Spleen (tissue), 11 donors: Measurements from ENCODE around the gene ELF2. TPM values are rescaled to one million over a fixed set of nuclear protein-coding genes. Genes with fewer than 3 reads are reported as not detected.

Experiments
- DNase-seq: peaks from one replicate; pipeline ENCODE4 v3.0.0-alpha.2; 2020
- H3K27ac ChIP-seq, 8 donors: fragments of 200-600 bp; sonication (generic) in 7 of 8; 1 replicate in 4 of 8; 2 replicates in 4 of 8; pipeline versions ENCODE4 v1.5.0 to v1.8.0; 2016 to 2021; ENCODE audit warnings: inconsistent platforms in 4 of 8, mild to moderate bottlenecking in 4 of 8, moderate library complexity in 1 of 8
- H3K27me3 ChIP-seq, 7 donors: fragments of 200-600 bp; sonication (generic) in 6 of 7; replicated peaks in 1 of 7; 1 replicate in 4 of 7; 2 replicates in 3 of 7; pipeline versions ENCODE4 v1.5.0 to v1.8.0; 2016 to 2021; ENCODE audit warnings: inconsistent platforms in 3 of 7, mild to moderate bottlenecking in 1 of 7
- H3K36me3 ChIP-seq, 6 donors: fragments of 200-600 bp; sonication (generic) in 5 of 6; 1 replicate in 4 of 6; 2 replicates in 2 of 6; pipeline versions ENCODE4 v1.5.0 to v1.8.0; 2016 to 2021; ENCODE audit warnings: inconsistent platforms in 2 of 6
- H3K4me1 ChIP-seq, 6 donors: fragments of 200-600 bp; sonication (generic) in 5 of 6; 1 replicate in 3 of 6; 2 replicates in 3 of 6; pipeline versions ENCODE4 v1.5.0 to v1.8.0; 2016 to 2021; ENCODE audit warnings: inconsistent platforms in 3 of 6
- H3K4me3 ChIP-seq, 8 donors: fragments of 200-600 bp; sonication (generic) in 7 of 8; 1 replicate in 4 of 8; 2 replicates in 4 of 8; pipeline versions ENCODE4 v1.5.0 to v1.8.0; 2016 to 2021; ENCODE audit warnings: inconsistent platforms in 4 of 8, mild to moderate bottlenecking in 4 of 8, moderate library complexity in 2 of 8
- H3K9me3 ChIP-seq, 8 donors: fragments of 200-600 bp; sonication (generic) in 7 of 8; 1 replicate in 4 of 8; 2 replicates in 4 of 8; pipeline versions ENCODE4 v1.5.0 to v1.8.0; 2016 to 2021; ENCODE audit warnings: inconsistent platforms in 4 of 8
- POLR2A ChIP-seq, 3 donors: fragments of 450-650 bp; IDR thresholded peaks; one replicate each; pipeline ENCODE4 v1.5.1; 2017; ENCODE audit warnings: antibody characterized with exemption in 3 of 3, mild to moderate bottlenecking in 1 of 3
- POLR2AphosphoS5 ChIP-seq, 3 donors: sonication (generic); formaldehyde crosslinking; IDR thresholded peaks; one replicate each; pipeline ENCODE4 v1.5.1; 2017; ENCODE audit warnings: antibody characterized with exemption in 3 of 3
- WGBS, 5 donors: extraction: QIAGEN DNeasy Blood & Tissue Kit in 3 of 5; methylation state at CpG; one replicate each; pipeline versions ENCODE4 v1.1.5 to v1.1.7; 2013 to 2018; 5-methylcytosine and 5-hydroxymethylcytosine counted together
- intact Hi-C: fragments of 100-400 bp; cut with DNase I; formaldehyde crosslinking; loops from one replicate; pipeline ENCODE4 v1.15.0; 2023; ENCODE audit warnings: low total_unique reads
- polyA plus RNA-seq, 3 donors: library from polyadenylated mRNA; stranded (reverse); fragments of 200-250 nt; gene quantifications; one replicate each; pipeline ENCODE4 v1.2.1, GENCODE V29; 2013
- total RNA-seq, 7 donors: library from RNA; depleted of rRNA in 3 of 7; stranded (reverse); fragments of >200 nt in 3 of 7; fragmentation: NEBNext Ultra II Directional in 4 of 7; extraction: Animal tissue kit (Norgen Biotek cat#: 25700) in 4 of 7; gene quantifications; one replicate each; pipeline versions ENCODE4 v1.1.0 to v1.2.1, GENCODE V29; 2016 to 2021
- TF ChIP-seq, protein P1 (sequence below), 11 experiments: fragments of 200-600 bp in 7 of 11; fragments of 450-650 bp in 4 of 11; sonication (generic) in 4 of 11; IDR thresholded peaks in 8 of 11; conservative IDR thresholded peaks in 3 of 11; 1 replicate in 7 of 11; 2 replicates in 4 of 11; pipeline versions ENCODE4 v1.4.0 to v1.8.0; 2016 to 2021; ENCODE audit warnings: antibody characterized with exemption in 11 of 11, inconsistent platforms in 4 of 11, mild to moderate bottlenecking in 1 of 11
- donor health status: healthy with polysubstance abuse.
- donor health status: DM: no; HTN: no; CAD: no; lungs with moderate emphysema.
- donor health status: DM: no; HTN: no; CAD: no.
- donor health status: Bipolar disorder and iron deficiency.
- donor health status: healthy.
- donor health status: DM: no; HTN: no; CAD: no.
- donor health status: DM: yes; HTN: yes; CAD: no.

ELF2 gene
- total and polyA plus RNA-seq, 10 donors = 13.0 to 85.8 (median 62.2) TPM

DNA sequence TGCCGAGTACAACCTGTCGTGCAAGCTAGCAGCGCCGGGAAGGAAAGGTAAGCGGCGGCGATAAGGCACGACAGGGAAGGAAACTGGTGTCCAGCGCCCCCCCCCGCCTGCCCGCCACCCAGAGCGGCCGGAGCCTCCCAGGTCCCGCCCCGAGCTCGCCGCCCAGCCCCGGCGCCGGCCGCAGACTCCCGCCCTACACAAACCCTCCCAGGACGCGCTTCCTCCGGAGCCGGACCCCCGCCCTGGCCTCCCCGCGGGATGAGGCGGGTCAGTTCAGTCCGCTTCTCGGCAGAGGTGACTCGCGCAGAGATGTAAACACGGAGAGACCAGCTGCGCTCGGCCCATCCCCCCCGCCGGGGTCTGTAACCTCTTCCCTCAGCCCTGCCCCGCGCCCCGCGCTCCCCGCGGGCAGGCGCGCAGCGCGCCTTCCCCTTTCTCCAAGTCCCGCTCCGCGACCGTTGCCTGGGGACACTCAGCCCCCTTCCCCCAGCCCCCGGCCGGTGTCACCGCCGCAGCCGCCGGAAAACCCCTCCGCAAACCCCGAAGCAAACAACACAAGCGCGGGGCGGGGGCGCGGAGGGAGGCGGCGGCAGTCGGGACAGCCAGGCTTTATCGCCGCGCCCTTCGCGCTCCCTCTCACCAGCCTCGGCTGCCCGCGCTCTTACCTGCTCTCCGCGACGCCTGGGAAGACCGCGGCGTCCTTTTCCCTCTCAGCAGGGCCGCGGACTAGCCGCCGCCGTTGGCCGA is 543 bp downstream of the ELF2 start:
- intact Hi-C loops = loop anchor here (10.0 kb wide), 1 partner anchor 82 kb away; no protein-coding TSS in a partner anchor
- Histone ChIP-seq H3K4me1 (peaks cover 13 to 59% (median 34%) of the 10 kb centered on the region in 6 donors), H3K4me3 (peak overlapping the region; percentile 72 to 97 (median 89)), H3K27me3 (no peaks in the 10 kb centered on the region), H3K9me3 (no peaks in the 10 kb centered on the region), H3K36me3 (no peaks in the 10 kb centered on the region), H3K27ac (peak overlapping the region; percentile 95 to 100 (median 99))
- 0 to 1% (median 0%) methylated on average over 28 to 89 of the region's 89 CpGs for WGBS, 5 donors
- DNase-seq = peak; percentile 95
- TF ChIP-seq POLR2A (IDR thresholded peaks at IDR 0.05) (peak in 1 of 3 donors; percentile 48), POLR2AphosphoS5 (IDR thresholded peaks at IDR 0.05) (peak; percentile 86 to 91 (median 87))
- TF ChIP-seq, protein P1, sequence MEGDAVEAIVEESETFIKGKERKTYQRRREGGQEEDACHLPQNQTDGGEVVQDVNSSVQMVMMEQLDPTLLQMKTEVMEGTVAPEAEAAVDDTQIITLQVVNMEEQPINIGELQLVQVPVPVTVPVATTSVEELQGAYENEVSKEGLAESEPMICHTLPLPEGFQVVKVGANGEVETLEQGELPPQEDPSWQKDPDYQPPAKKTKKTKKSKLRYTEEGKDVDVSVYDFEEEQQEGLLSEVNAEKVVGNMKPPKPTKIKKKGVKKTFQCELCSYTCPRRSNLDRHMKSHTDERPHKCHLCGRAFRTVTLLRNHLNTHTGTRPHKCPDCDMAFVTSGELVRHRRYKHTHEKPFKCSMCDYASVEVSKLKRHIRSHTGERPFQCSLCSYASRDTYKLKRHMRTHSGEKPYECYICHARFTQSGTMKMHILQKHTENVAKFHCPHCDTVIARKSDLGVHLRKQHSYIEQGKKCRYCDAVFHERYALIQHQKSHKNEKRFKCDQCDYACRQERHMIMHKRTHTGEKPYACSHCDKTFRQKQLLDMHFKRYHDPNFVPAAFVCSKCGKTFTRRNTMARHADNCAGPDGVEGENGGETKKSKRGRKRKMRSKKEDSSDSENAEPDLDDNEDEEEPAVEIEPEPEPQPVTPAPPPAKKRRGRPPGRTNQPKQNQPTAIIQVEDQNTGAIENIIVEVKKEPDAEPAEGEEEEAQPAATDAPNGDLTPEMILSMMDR (IDR thresholded peaks at IDR 0.05 in 8 of 11, conservative IDR thresholded peaks at IDR 0.05 in 3 of 11) = no peak

DNA sequence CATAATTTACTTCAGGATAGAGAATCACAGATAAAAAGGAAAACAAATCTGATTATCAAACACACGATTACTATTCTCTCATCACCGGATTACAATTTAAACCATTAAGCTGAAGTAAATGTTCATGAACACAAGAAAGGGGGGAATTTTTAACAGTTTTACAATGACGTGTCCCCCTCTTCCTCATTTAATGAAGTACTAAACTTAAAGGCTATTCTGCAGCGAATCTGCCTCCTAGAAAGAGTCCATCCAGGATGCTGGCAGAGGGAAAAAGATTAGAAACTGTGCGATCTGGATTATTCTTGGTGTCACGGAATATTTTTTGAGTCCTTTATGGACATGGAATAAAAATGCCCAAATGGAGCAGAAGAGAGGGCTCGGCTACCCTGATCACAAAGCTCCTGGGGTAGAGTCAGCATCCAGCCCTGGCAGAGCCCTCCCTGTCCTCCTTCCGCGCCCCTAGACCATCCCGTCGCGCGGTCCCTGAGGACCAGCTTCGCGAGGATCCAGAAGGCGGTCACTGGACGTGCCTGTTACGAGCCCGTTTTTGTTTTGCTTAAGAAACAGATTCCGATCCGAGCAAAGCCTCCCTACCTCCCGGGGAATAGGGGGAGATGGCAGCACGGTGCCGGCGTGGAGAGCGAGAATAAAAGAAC is 1.2 kb downstream of the ELF2 start:
- peak overlapping the region; percentile 72 to 97 (median 89) for H3K4me3 ChIP-seq
- DNase-seq = no peak
- intact Hi-C loops = loop anchor here (10.0 kb wide), 1 partner anchor 81 kb away; no protein-coding TSS in a partner anchor

DNA sequence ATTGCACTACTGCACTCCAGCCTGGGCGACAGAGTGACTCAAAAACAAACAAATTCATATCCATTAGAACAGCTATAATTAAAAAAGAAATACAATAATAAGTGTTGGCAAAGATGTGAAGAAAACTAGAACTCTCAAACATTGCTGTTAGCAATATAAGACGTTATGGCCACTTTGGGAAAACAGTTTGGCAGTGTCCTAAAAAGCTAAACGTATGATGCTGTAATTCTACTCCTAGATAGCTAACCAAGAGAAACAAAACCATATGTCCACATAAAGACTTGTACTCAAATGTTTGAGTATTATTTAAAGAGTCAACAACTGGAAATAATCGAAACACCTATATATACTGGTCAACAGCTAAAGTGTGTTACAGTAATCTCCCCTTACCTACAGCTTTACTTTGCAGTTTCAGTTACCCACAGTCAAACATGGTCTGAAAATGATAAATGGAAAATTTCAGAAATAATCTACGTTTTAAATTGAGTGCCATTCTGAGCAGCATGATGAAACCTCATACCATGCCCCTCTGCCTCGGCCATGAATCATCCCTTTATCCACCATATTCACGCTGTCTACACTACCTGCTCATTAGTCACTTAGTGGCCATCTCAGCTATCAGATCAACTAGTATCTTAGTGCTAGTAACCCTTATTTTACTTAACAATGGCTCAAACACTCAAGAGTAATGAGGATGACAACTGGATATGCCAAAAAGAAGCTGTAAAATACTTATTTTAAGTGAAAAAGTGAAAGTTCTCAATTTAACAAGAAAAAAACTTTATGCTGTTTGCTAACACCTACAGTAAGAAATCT is 4.9 kb downstream of the ELF2 start:
- WGBS, 5 donors = 71 to 89% (median 79%) methylated on average over 7 of the region's 7 CpGs

More for the DNA sequence above, 1.2 kb downstream of the ELF2 start:
- H3K27ac ChIP-seq = peak overlapping the region; percentile 95 to 100 (median 99)
- peaks cover 13 to 66% (median 37%) of the 10 kb centered on the region in 6 donors for H3K4me1 ChIP-seq
- H3K36me3 ChIP-seq = no peaks in the 10 kb centered on the region
- WGBS, 5 donors = 5 to 10% (median 6%) methylated on average over 21 to 26 of the region's 26 CpGs
- no peaks in the 10 kb centered on the region for H3K27me3 ChIP-seq
- H3K9me3 ChIP-seq = no peaks in the 10 kb centered on the region
- TF ChIP-seq, protein P1 (IDR thresholded peaks at IDR 0.05 in 8 of 11, conservative IDR thresholded peaks at IDR 0.05 in 3 of 11) = no peak
- no peak for TF ChIP-seq POLR2AphosphoS5 (IDR thresholded peaks at IDR 0.05)
- TF ChIP-seq POLR2A (IDR thresholded peaks at IDR 0.05) = no peak

More for the DNA sequence above, 4.9 kb downstream of the ELF2 start:
- Histone ChIP-seq H3K9me3 (no peaks in the 10 kb centered on the region), H3K4me3 (no peak overlapping the region), H3K36me3 (no peaks in the 10 kb centered on the region), H3K4me1 (peaks cover 13 to 73% (median 43%) of the 10 kb centered on the region in 6 donors), H3K27me3 (no peaks in the 10 kb centered on the region), H3K27ac (no peak overlapping the region)
- TF ChIP-seq, protein P1 (IDR thresholded peaks at IDR 0.05 in 8 of 11, conservative IDR thresholded peaks at IDR 0.05 in 3 of 11) = no peak
- TF ChIP-seq POLR2AphosphoS5 (IDR thresholded peaks at IDR 0.05) (no peak), POLR2A (IDR thresholded peaks at IDR 0.05) (no peak)
- DNase-seq = no peak
- intact Hi-C loops = loop anchor here (10.0 kb wide), 1 partner anchor 77 kb away; no protein-coding TSS in a partner anchor
